Activated T-cell treated with anti-CD3 and anti-CD28 coated beads, Interleukin-2, amount 50 U/mL, for 24 hours (primary cell): ENCODE measurements around the gene EPHA6.
"Not testable (repeated sequence)": the region's sequence is repeated elsewhere in the genome, so short reads cannot be mapped to it uniquely, and the experiment has no call there.

Source experiments
- DNase-seq: peaks from one replicate; pipeline ENCODE4 v3.0.0-alpha.2; 2020
- H3K27ac Mint-ChIP-seq: 2 replicates; pipeline ENCODE4 v1.8.0; 2020; ENCODE audit warnings: mild to moderate bottlenecking, mixed read lengths
- H3K27me3 Mint-ChIP-seq: 2 replicates; pipeline ENCODE4 v1.8.0; 2020; ENCODE audit warnings: mixed read lengths
- H3K36me3 Mint-ChIP-seq: 2 replicates; pipeline ENCODE4 v1.8.0; 2020; ENCODE audit warnings: low read depth, mixed read lengths
- H3K4me1 Mint-ChIP-seq: 2 replicates; pipeline ENCODE4 v1.8.0; 2020; ENCODE audit warnings: low read depth, mixed read lengths
- H3K4me3 Mint-ChIP-seq: 2 replicates; pipeline ENCODE4 v1.8.0; 2020; ENCODE audit warnings: mild to moderate bottlenecking, moderate library complexity, mixed read lengths
- H3K9me3 Mint-ChIP-seq: 2 replicates; pipeline ENCODE4 v1.8.0; 2020; ENCODE audit warnings: mixed read lengths

Gene EPHA6

GRCh38 chr3:97232393-97233034, 418.1 kb downstream of the EPHA6 start:
- Mint-ChIP-seq H3K4me3 (no peak overlapping the region), H3K27ac (no peak overlapping the region), H3K27me3 (no peaks in the 10 kb centered on the region)

GRCh38 chr3:97235179-97235578, 420.8 kb downstream of the EPHA6 start:
- Mint-ChIP-seq H3K4me3 (no peak overlapping the region), H3K9me3 (no peaks in the 10 kb centered on the region), H3K27me3 (no peaks in the 10 kb centered on the region), H3K27ac (no peak overlapping the region), H3K4me1 (no peaks in the 10 kb centered on the region), H3K36me3 (no peaks in the 10 kb centered on the region)
- DNase-seq: no peak

More at GRCh38 chr3:97232393-97233034, 418.1 kb downstream of the EPHA6 start:
- DNase-seq: no peak
- Mint-ChIP-seq H3K9me3 (no peaks in the 10 kb centered on the region), H3K4me1 (no peaks in the 10 kb centered on the region), H3K36me3 (no peaks in the 10 kb centered on the region)

GRCh38 chr3:97235611-97236315, 421.4 kb downstream of the EPHA6 start:
- DNase-seq: no peak
- Mint-ChIP-seq H3K4me3 (no peak overlapping the region), H3K27me3 (no peaks in the 10 kb centered on the region), H3K27ac (no peak overlapping the region), H3K9me3 (no peaks in the 10 kb centered on the region), H3K4me1 (no peaks in the 10 kb centered on the region), H3K36me3 (no peaks in the 10 kb centered on the region)

- H3K27me3 Mint-ChIP-seq: no peaks in the 10 kb centered on the region
- no peaks in the 10 kb centered on the region for H3K9me3 Mint-ChIP-seq
- H3K4me3 Mint-ChIP-seq: no peak overlapping the region
- no peaks in the 10 kb centered on the region for H3K4me1 Mint-ChIP-seq
- DNase-seq: no peak
- H3K27ac Mint-ChIP-seq: no peak overlapping the region
- no peaks in the 10 kb centered on the region for H3K36me3 Mint-ChIP-seq
These were observed 427.0 kb downstream of the EPHA6 start for GRCh38 chr3:97241417-97241816.

- H3K4me1 Mint-ChIP-seq: no peaks in the 10 kb centered on the region
These were observed 431.0 kb downstream of the EPHA6 start for GRCh38 chr3:97245201-97245910.

GRCh38 chr3:97256060-97256459, 441.7 kb downstream of the EPHA6 start:
- H3K36me3 Mint-ChIP-seq: no peaks in the 10 kb centered on the region
- H3K27ac Mint-ChIP-seq: no peak overlapping the region
- H3K4me1 Mint-ChIP-seq: no peaks in the 10 kb centered on the region
- H3K4me3 Mint-ChIP-seq: no peak overlapping the region
- no peaks in the 10 kb centered on the region for H3K9me3 Mint-ChIP-seq
- H3K27me3 Mint-ChIP-seq: no peaks in the 10 kb centered on the region
- no peak for DNase-seq

More at GRCh38 chr3:97245201-97245910, 431.0 kb downstream of the EPHA6 start:
- H3K36me3 Mint-ChIP-seq: no peaks in the 10 kb centered on the region
- H3K9me3 Mint-ChIP-seq: no peaks in the 10 kb centered on the region
- H3K27me3 Mint-ChIP-seq: no peaks in the 10 kb centered on the region
- DNase-seq: no peak
- H3K27ac Mint-ChIP-seq: no peak overlapping the region
- no peak overlapping the region for H3K4me3 Mint-ChIP-seq

- H3K9me3 Mint-ChIP-seq: no peaks in the 10 kb centered on the region
- H3K4me1 Mint-ChIP-seq: no peaks in the 10 kb centered on the region
These were observed 443.7 kb downstream of the EPHA6 start for GRCh38 chr3:97257942-97258697.

GRCh38 chr3:97259263-97259662, 444.9 kb downstream of the EPHA6 start:
- Mint-ChIP-seq H3K4me1 (no peaks in the 10 kb centered on the region), H3K9me3 (peaks cover 3% of the 10 kb centered on the region), H3K27me3 (no peaks in the 10 kb centered on the region), H3K4me3 (no peak overlapping the region), H3K27ac (no peak overlapping the region), H3K36me3 (no peaks in the 10 kb centered on the region)
- no peak for DNase-seq

More at GRCh38 chr3:97257942-97258697, 443.7 kb downstream of the EPHA6 start:
- H3K36me3 Mint-ChIP-seq: no peaks in the 10 kb centered on the region
- H3K27ac Mint-ChIP-seq: no peak overlapping the region
- DNase-seq: no peak
- no peak overlapping the region for H3K4me3 Mint-ChIP-seq
- no peaks in the 10 kb centered on the region for H3K27me3 Mint-ChIP-seq

- Mint-ChIP-seq H3K27me3 (no peaks in the 10 kb centered on the region), H3K27ac (no peak overlapping the region), H3K36me3 (no peaks in the 10 kb centered on the region), H3K4me1 (no peaks in the 10 kb centered on the region), H3K4me3 (no peak overlapping the region), H3K9me3 (peaks cover 3% of the 10 kb centered on the region)
- no peak for DNase-seq
These were observed 449.8 kb downstream of the EPHA6 start for GRCh38 chr3:97264180-97264579.

- no peak overlapping the region for H3K4me3 Mint-ChIP-seq
- no peak overlapping the region for H3K27ac Mint-ChIP-seq
- no peaks in the 10 kb centered on the region for H3K36me3 Mint-ChIP-seq
- H3K27me3 Mint-ChIP-seq: no peaks in the 10 kb centered on the region
- no peaks in the 10 kb centered on the region for H3K4me1 Mint-ChIP-seq
- DNase-seq: no peak
- peaks cover 3% of the 10 kb centered on the region for H3K9me3 Mint-ChIP-seq
These were observed 451.0 kb downstream of the EPHA6 start for GRCh38 chr3:97265237-97266005.

- Mint-ChIP-seq H3K36me3 (no peaks in the 10 kb centered on the region), H3K4me3 (no peak overlapping the region), H3K27ac (no peak overlapping the region), H3K9me3 (no peaks in the 10 kb centered on the region), H3K4me1 (no peaks in the 10 kb centered on the region), H3K27me3 (no peaks in the 10 kb centered on the region)
- no peak for DNase-seq
These were observed 454.8 kb downstream of the EPHA6 start for GRCh38 chr3:97269202-97269601.

GRCh38 chr3:97276879-97277550, 462.6 kb downstream of the EPHA6 start:
- H3K36me3 Mint-ChIP-seq, H3K4me3 Mint-ChIP-seq, H3K27me3 Mint-ChIP-seq, H3K4me1 Mint-ChIP-seq, H3K27ac Mint-ChIP-seq, H3K9me3 Mint-ChIP-seq, DNase-seq: not testable (repeated sequence)

GRCh38 chr3:97277708-97278107, 463.3 kb downstream of the EPHA6 start:
- Mint-ChIP-seq H3K27ac (no peak overlapping the region), H3K4me3 (no peak overlapping the region), H3K4me1 (no peaks in the 10 kb centered on the region), H3K36me3 (no peaks in the 10 kb centered on the region), H3K9me3 (no peaks in the 10 kb centered on the region), H3K27me3 (no peaks in the 10 kb centered on the region)
- no peak for DNase-seq
